ENCODE results near the gene LYL1. TPM values are rescaled to one million over a fixed set of nuclear protein-coding genes. Genes with fewer than 3 reads are reported as not detected.

LYL1 gene
- total and polyA plus RNA-seq, 2 of the 4 experiments (the other 2 are of a cell fraction), result 0.36 to 0.39 TPM

- peaks cover 4% of the 10 kb centered on the region for H3K9me1 ChIP-seq (ENCODE audit: insufficient read depth, low read length)
- ATAC-seq (ENCODE audit: low read depth) (peak; percentile 51), DNase-seq (peak; percentile 96)
- no peaks in the 10 kb centered on the region for H3K9me3 ChIP-seq (ENCODE audit: control insufficient read depth, insufficient read depth, low read length)
- no TSS peak for BruUV-seq (replicated peaks)
- no peaks in the 10 kb centered on the region for H3K27me3 ChIP-seq (ENCODE audit: control insufficient read depth, insufficient read depth, low read length)
- H2BK120ac ChIP-seq (ENCODE audit: low read depth, low read length), result peak overlapping the region; percentile 77; the same call in 1 of the 2 replicates
- H2AFZ ChIP-seq (replicated peaks; ENCODE audit: low read length, poor library complexity), result peak overlapping the region; percentile 84
- H3K23ac ChIP-seq (ENCODE audit: low read depth, low read length), result peak overlapping the region; percentile 93
- peak overlapping the region; percentile 90 for H4K91ac ChIP-seq (ENCODE audit: insufficient read depth, low read depth, low read length)
- intact Hi-C loops (cut with micrococcal nuclease), result loop anchor here (1.0 to 2.0 kb wide), 3 partner anchors 33 to 173 kb away; partner anchors contain the start of gene NACC1
- H3K4ac ChIP-seq (ENCODE audit: low read depth, low read length), result peak overlapping the region; percentile 98
- H2AK5ac ChIP-seq (ENCODE audit: low read depth, low read length), result peak overlapping the region; percentile 99
- peak overlapping the region; percentile 48 for H3K18ac ChIP-seq (ENCODE audit: low read depth, low read length)
- peaks cover 2 to 48% of the 10 kb centered on the region in 2 experiments; a peak in 2 of 4 replicates for H3K79me1 ChIP-seq (ENCODE audit: low read depth in 1 of 2, low read length in 2 of 2)
- H3K4me3 ChIP-seq (ENCODE audit: insufficient read depth, low read depth, low read length), result peak overlapping the region; percentile 82
- peak overlapping the region; percentile 89 for H2BK5ac ChIP-seq (ENCODE audit: low read depth, low read length, poor library complexity, severe bottlenecking)
- H2AK9ac ChIP-seq (replicated peaks; ENCODE audit: low read depth, low read length, poor library complexity), result peak overlapping the region; percentile 100
- peaks cover 29% of the 10 kb centered on the region for H4K20me1 ChIP-seq (ENCODE audit: insufficient read depth, low read length)
- peak overlapping the region; percentile 54; the same call in 2 of the 3 replicates for H2BK15ac ChIP-seq (ENCODE audit: low read depth, low read length)
- dilution Hi-C loops (cut with HindIII; ENCODE audit: low sequenced_read_pairs, unreplicated experiment), result no loop called here
- H4K5ac ChIP-seq (ENCODE audit: low read depth, low read length), result peak overlapping the region; percentile 43
- H3K14ac ChIP-seq (replicated peaks; ENCODE audit: low read depth, low read length), result peak overlapping the region; percentile 97
- peaks cover 2% of the 10 kb centered on the region; the same call in 1 of the 2 replicates for H3K36me3 ChIP-seq (ENCODE audit: control insufficient read depth, insufficient read depth, low read length)
- H2BK20ac ChIP-seq (ENCODE audit: low read depth, low read length), result peak overlapping the region; percentile 75; the same call in 1 of the 2 replicates
- H3K4me1 ChIP-seq (ENCODE audit: control insufficient read depth, insufficient read depth, low read length), result peaks cover 17% of the 10 kb centered on the region
- ChIA-PET POLR2A (ENCODE audit: unreplicated experiment) (interaction anchor here (0.6 to 1.7 kb wide), 3 partner anchors 10 to 13 kb away, joined by 3 to 4 read pairs (median 3); no protein-coding TSS in a partner anchor), CTCF (interaction anchor here (1.0 to 1.5 kb wide), 2 partner anchors 9 to 25 kb away, joined by 3 read pairs; no protein-coding TSS in a partner anchor)
- peak overlapping the region; percentile 97 for H3K27ac ChIP-seq (ENCODE audit: insufficient read depth, low read length)
- H4K8ac ChIP-seq (ENCODE audit: low read depth in 2 of 2, low read length in 2 of 2), result peak overlapping the region; percentile 75 to 98
- peak overlapping the region; percentile 99 for H3K9ac ChIP-seq (ENCODE audit: low read depth, low read length)
- in situ Hi-C loops (cut with MboI; ENCODE audit: low sequenced_read_pairs), result loop anchor here (10.0 kb wide), 1 partner anchor 693 kb away; no protein-coding TSS in a partner anchor
- WGBS, 2 experiments (ENCODE audit: extremely low coverage in 2 of 2, insufficient read length in 1 of 2), result 8% methylated on average over 14 of the region's 71 CpGs; no CpG with 5 or more reads in 1 of the 2 experiments
- H3K4me2 ChIP-seq (ENCODE audit: low read depth, low read length), result peak overlapping the region; percentile 81
- H3K56ac ChIP-seq (ENCODE audit: extremely low read depth, insufficient read depth, low read length), result peak overlapping the region; percentile 98
- TF ChIP-seq POLR2A (IDR thresholded peaks at IDR 0.05; ENCODE audit: low read depth, low read length) (peak; percentile 89), USF2 (IDR thresholded peaks at IDR 0.05; ENCODE audit: low read depth, low read length) (peak; percentile 69), RAD21 (IDR thresholded peaks at IDR 0.05; ENCODE audit: low read length) (peak; percentile 20; the same call in 1 of the 2 replicates), RFX5 (IDR thresholded peaks at IDR 0.05; ENCODE audit: low read depth, low read length) (no peak), RCOR1 (IDR thresholded peaks at IDR 0.05; ENCODE audit: insufficient replicate concordance, low read length) (no peak), ELK1 (IDR thresholded peaks at IDR 0.05; ENCODE audit: borderline replicate concordance, low read depth, low read length) (peak; percentile 98), MAZ (IDR thresholded peaks at IDR 0.05; ENCODE audit: borderline replicate concordance, low read depth, low read length) (peak; percentile 94), FOS (IDR thresholded peaks at IDR 0.05; ENCODE audit: low read depth, low read length) (no peak), NFE2L2 (IDR thresholded peaks at IDR 0.05; ENCODE audit: low read depth, low read length) (no peak; the same call in 1 of the 2 replicates), MXI1 (IDR thresholded peaks at IDR 0.05; ENCODE audit: borderline replicate concordance, low read depth, low read length) (peak; percentile 85), MAFK (IDR thresholded peaks at IDR 0.05; ENCODE audit: low read depth, low read length) (no peak), CHD1 (IDR thresholded peaks at IDR 0.05; ENCODE audit: low read depth, low read length) (no peak), SMC3 (IDR thresholded peaks at IDR 0.05; ENCODE audit: low read depth, low read length) (peak; percentile 32; the same call in 1 of the 2 replicates), CEBPB (IDR thresholded peaks at IDR 0.05; ENCODE audit: low read depth, low read length) (no peak), BHLHE40 (IDR thresholded peaks at IDR 0.05; ENCODE audit: low read depth, low read length) (peak; percentile 53; the same call in 1 of the 2 replicates)
Observed at GRCh38 chr19:13151605-13152355, 49.1 kb upstream of the LYL1 start.
